Upper lobe of left lung (tissue), 6 donors: ENCODE measurements around the gene CACNG5. TPM values are rescaled to one million over a fixed set of nuclear protein-coding genes. Genes with fewer than 3 reads are reported as not detected.

Source experiments
- ATAC-seq, 2 donors: fragments of 200-7000 bp; cut with Tn5 transposase; one replicate each; pipeline ENCODE4 v1.9.1; 2022; ENCODE audit warnings: mild to moderate bottlenecking in 2 of 2, moderate library complexity in 2 of 2; ENCODE audit not compliant: low FRiP score in 2 of 2
- DNase-seq, 2 donors: peaks; one replicate each; pipeline ENCODE4 v3.0.0-alpha.2; 2019 to 2020
- H3K27ac ChIP-seq, 4 donors: fragments of 200-600 bp; sonication (generic); one replicate each; pipeline ENCODE4 v1.5.1; 2016 to 2019
- H3K27me3 ChIP-seq, 4 donors: fragments of 200-600 bp; sonication (generic); one replicate each; pipeline ENCODE4 v1.5.1; 2017 to 2019
- H3K36me3 ChIP-seq, 4 donors: fragments of 200-600 bp; sonication (generic); one replicate each; pipeline ENCODE4 v1.5.1; 2016 to 2019
- H3K4me1 ChIP-seq, 4 donors: fragments of 200-600 bp; sonication (generic); one replicate each; pipeline ENCODE4 v1.5.1; 2018 to 2019
- H3K4me3 ChIP-seq, 4 donors: fragments of 200-600 bp; sonication (generic); one replicate each; pipeline ENCODE4 v1.5.1; 2017 to 2019; ENCODE audit warnings: mild to moderate bottlenecking in 2 of 4, moderate library complexity in 1 of 4
- H3K9me3 ChIP-seq, 4 donors: fragments of 200-600 bp; sonication (generic); one replicate each; pipeline ENCODE4 v1.5.1; 2018 to 2019
- CTCF ChIP-seq, 6 experiments: fragments of 450-650 bp in 4 of 6; fragments of 200-600 bp in 2 of 6; sonication (generic) in 2 of 6; IDR thresholded peaks; one replicate each; pipeline ENCODE4 v1.5.1; 2016 to 2019; ENCODE audit warnings: antibody characterized with exemption in 6 of 6
- EP300 ChIP-seq, 4 donors: sonication (generic); formaldehyde crosslinking; IDR thresholded peaks; one replicate each; pipeline ENCODE4 v1.5.1; 2017; ENCODE audit warnings: antibody characterized with exemption in 4 of 4, control low read depth in 2 of 4
- POLR2A ChIP-seq, 4 donors: fragments of 450-650 bp; IDR thresholded peaks; one replicate each; pipeline ENCODE4 v1.5.1; 2016 to 2017; ENCODE audit warnings: antibody characterized with exemption in 4 of 4, mild to moderate bottlenecking in 2 of 4
- POLR2AphosphoS5 ChIP-seq, 2 donors: sonication (generic); formaldehyde crosslinking; IDR thresholded peaks; one replicate each; pipeline ENCODE4 v1.5.1; 2017; ENCODE audit warnings: antibody characterized with exemption in 2 of 2
- whole genome bisulfite sequencing, 2 donors: methylation state at CpG; one replicate each; pipeline ENCODE4 v1.1.5; 2017 to 2018; 5-methylcytosine and 5-hydroxymethylcytosine counted together
- total RNA-seq, 6 donors: library from RNA; depleted of rRNA in 4 of 6; stranded (reverse); fragments of >200 nt in 4 of 6; gene quantifications; one replicate each; pipeline versions ENCODE4 v1.1.0 to v1.2.1, GENCODE V29; 2016 to 2021
- donor health status: DM: no; HTN: no; CAD: no; lungs with moderate emphysema.
- donor health status: DM: no; HTN: yes; CAD: no; lungs with severe emphysema.

CACNG5 gene
- total RNA-seq, 6 donors from 2014 or later: not detected

- H3K36me3 ChIP-seq: no peaks in the 10 kb centered on the region
- no peak for DNase-seq
- ATAC-seq: peak in 1 of 2 donors; percentile 71
- H3K4me1 ChIP-seq: no peaks in the 10 kb centered on the region
- no peak overlapping the region for H3K4me3 ChIP-seq
- no peak overlapping the region for H3K27ac ChIP-seq
- no peaks in the 10 kb centered on the region for H3K27me3 ChIP-seq
- TF ChIP-seq EP300 (IDR thresholded peaks at IDR 0.05) (no peak), POLR2A (IDR thresholded peaks at IDR 0.05) (peak in 1 of 4 donors; percentile 21)
- H3K9me3 ChIP-seq: no peaks in the 10 kb centered on the region
- 76 to 86% methylated on average over 10 of the region's 10 CpGs for WGBS, 2 donors
These were observed 34.9 kb upstream of the CACNG5 start for GRCh38 chr17:66799849-66800537.

GRCh38 chr17:66803474-66803951 lies 31.4 kb upstream of the CACNG5 start:
- WGBS, 2 donors: 73 to 82% methylated on average over 9 to 14 of the region's 19 CpGs
- no peaks in the 10 kb centered on the region for H3K27me3 ChIP-seq
- TF ChIP-seq POLR2A (IDR thresholded peaks at IDR 0.05) (no peak), POLR2AphosphoS5 (IDR thresholded peaks at IDR 0.05) (no peak), EP300 (IDR thresholded peaks at IDR 0.05) (no peak), CTCF (IDR thresholded peaks at IDR 0.05) (no peak)
- no peak for ATAC-seq
- no peaks in the 10 kb centered on the region for H3K36me3 ChIP-seq
- no peak overlapping the region for H3K4me3 ChIP-seq
- H3K9me3 ChIP-seq: no peaks in the 10 kb centered on the region
- H3K4me1 ChIP-seq: no peaks in the 10 kb centered on the region
- H3K27ac ChIP-seq: no peak overlapping the region
- DNase-seq: peak in 1 of 2 donors; percentile 43

GRCh38 chr17:66805567-66805966 lies 29.4 kb upstream of the CACNG5 start:
- H3K4me3 ChIP-seq: no peak overlapping the region
- no peaks in the 10 kb centered on the region for H3K27me3 ChIP-seq
- no peak for TF ChIP-seq CTCF (IDR thresholded peaks at IDR 0.05)
- TF ChIP-seq POLR2A (IDR thresholded peaks at IDR 0.05): no peak
- no peak for TF ChIP-seq EP300 (IDR thresholded peaks at IDR 0.05)
- no peak for TF ChIP-seq POLR2AphosphoS5 (IDR thresholded peaks at IDR 0.05)
- DNase-seq: no peak
- H3K27ac ChIP-seq: no peak overlapping the region
- H3K4me1 ChIP-seq: no peaks in the 10 kb centered on the region
- no peaks in the 10 kb centered on the region for H3K36me3 ChIP-seq
- 43 to 47% methylated on average over 10 of the region's 10 CpGs for WGBS, 2 donors
- H3K9me3 ChIP-seq: no peaks in the 10 kb centered on the region
- no peak for ATAC-seq

- 56 to 67% methylated on average over 2 to 10 of the region's 10 CpGs for WGBS, 2 donors
- peak in 1 of 2 donors; percentile 18 for DNase-seq
These were observed 27.7 kb upstream of the CACNG5 start for GRCh38 chr17:66807182-66807581.

GRCh38 chr17:66809408-66809807 lies 25.5 kb upstream of the CACNG5 start:
- 88 to 92% methylated on average over 5 of the region's 5 CpGs for WGBS, 2 donors
- Histone ChIP-seq H3K27me3 (no peaks in the 10 kb centered on the region), H3K4me1 (no peaks in the 10 kb centered on the region), H3K36me3 (no peaks in the 10 kb centered on the region), H3K9me3 (no peaks in the 10 kb centered on the region), H3K27ac (no peak overlapping the region), H3K4me3 (no peak overlapping the region)
- TF ChIP-seq POLR2A (IDR thresholded peaks at IDR 0.05): no peak
- no peak for TF ChIP-seq POLR2AphosphoS5 (IDR thresholded peaks at IDR 0.05)
- TF ChIP-seq CTCF (IDR thresholded peaks at IDR 0.05): no peak
- TF ChIP-seq EP300 (IDR thresholded peaks at IDR 0.05): no peak
- DNase-seq (no peak), ATAC-seq (no peak)

More at GRCh38 chr17:66807182-66807581, 27.7 kb upstream of the CACNG5 start:
- H3K27me3 ChIP-seq: no peaks in the 10 kb centered on the region
- H3K9me3 ChIP-seq: no peaks in the 10 kb centered on the region
- H3K36me3 ChIP-seq: no peaks in the 10 kb centered on the region
- no peak for TF ChIP-seq POLR2AphosphoS5 (IDR thresholded peaks at IDR 0.05)
- no peak for TF ChIP-seq POLR2A (IDR thresholded peaks at IDR 0.05)
- no peak for TF ChIP-seq EP300 (IDR thresholded peaks at IDR 0.05)
- TF ChIP-seq CTCF (IDR thresholded peaks at IDR 0.05): no peak
- ATAC-seq: no peak
- no peak overlapping the region for H3K27ac ChIP-seq
- no peak overlapping the region for H3K4me3 ChIP-seq
- H3K4me1 ChIP-seq: no peaks in the 10 kb centered on the region
